Tibial nerve (tissue), 4 donors: ENCODE data around the gene HOMER2. TPM values are rescaled to one million over a fixed set of nuclear protein-coding genes. Genes with fewer than 3 reads are reported as not detected.

Experiments used
- DNase-seq, 2 donors: peaks; one replicate each; pipeline ENCODE4 v3.0.0-alpha.2; 2019; ENCODE audit warnings: low spot score in 2 of 2
- H3K27ac ChIP-seq, 4 donors: fragments of 200-600 bp; sonication (generic) in 3 of 4; one replicate each; pipeline ENCODE4 v1.5.1; 2017 to 2019; ENCODE audit warnings: mild to moderate bottlenecking in 1 of 4
- H3K27me3 ChIP-seq, 2 donors: fragments of 200-600 bp; sonication (generic) in 1 of 2; one replicate each; pipeline versions ENCODE4 v1.5.1 to v1.6.0; 2017 to 2019
- H3K36me3 ChIP-seq, 3 donors: fragments of 200-600 bp; sonication (generic); one replicate each; pipeline ENCODE4 v1.5.1; 2018 to 2019
- H3K4me1 ChIP-seq, 4 donors: fragments of 200-600 bp; sonication (generic) in 3 of 4; one replicate each; pipeline ENCODE4 v1.5.1; 2017 to 2019
- H3K4me3 ChIP-seq, 4 donors: fragments of 200-600 bp; sonication (generic) in 3 of 4; one replicate each; pipeline ENCODE4 v1.5.1; 2017 to 2019; ENCODE audit warnings: mild to moderate bottlenecking in 1 of 4, moderate library complexity in 1 of 4
- H3K9me3 ChIP-seq, 4 donors: fragments of 200-600 bp; sonication (generic) in 3 of 4; one replicate each; pipeline ENCODE4 v1.5.1; 2017 to 2019
- CTCF ChIP-seq, 5 experiments: fragments of 200-600 bp in 3 of 5; fragments of 450-650 bp in 2 of 5; sonication (generic) in 3 of 5; IDR thresholded peaks; one replicate each; pipeline ENCODE4 v1.5.1; 2016 to 2019; ENCODE audit warnings: antibody characterized with exemption in 5 of 5, mild to moderate bottlenecking in 3 of 5, moderate library complexity in 2 of 5
- EP300 ChIP-seq, 2 donors: sonication (generic); formaldehyde crosslinking; IDR thresholded peaks; one replicate each; pipeline ENCODE4 v1.6.1; 2017; ENCODE audit warnings: antibody characterized with exemption in 2 of 2, mild to moderate bottlenecking in 1 of 2
- POLR2A ChIP-seq, 2 donors: fragments of 450-650 bp; IDR thresholded peaks; one replicate each; pipeline ENCODE4 v1.6.1; 2017; ENCODE audit warnings: antibody characterized with exemption in 2 of 2, mild to moderate bottlenecking in 2 of 2, moderate library complexity in 2 of 2
- WGBS, 2 donors: methylation state at CpG; one replicate each; pipeline ENCODE4 v1.1.5; 2018; 5-methylcytosine and 5-hydroxymethylcytosine counted together
- total RNA-seq, 4 donors: library from RNA; depleted of rRNA; stranded (reverse); fragments of >200 nt; gene quantifications; one replicate each; pipeline ENCODE4 v1.1.0, GENCODE V29; 2016

The HOMER2 gene
- total RNA-seq, 4 donors from 2014 or later = 25.5 to 950 (median 39.0) TPM

- Histone ChIP-seq H3K4me3 (no peak overlapping the region), H3K4me1 (peaks cover 0 to 23% (median 3%) of the 10 kb centered on the region in 4 donors), H3K27ac (no peak overlapping the region), H3K36me3 (no peaks in the 10 kb centered on the region), H3K9me3 (no peaks in the 10 kb centered on the region), H3K27me3 (no peaks in the 10 kb centered on the region)
- WGBS, 2 donors = 60 to 65% methylated on average over 7 of the region's 7 CpGs
- no peak for TF ChIP-seq CTCF (IDR thresholded peaks at IDR 0.05)
- TF ChIP-seq EP300 (IDR thresholded peaks at IDR 0.05) = no peak
- TF ChIP-seq POLR2A (IDR thresholded peaks at IDR 0.05) = no peak
- DNase-seq = no peak
Observed at GRCh38 chr15:82917249-82917648, 35.3 kb downstream of the HOMER2 start.

GRCh38 chr15:82916161-82916952, 36.2 kb downstream of the HOMER2 start:
- Histone ChIP-seq H3K4me3 (no peak overlapping the region), H3K4me1 (peaks cover 0 to 23% (median 3%) of the 10 kb centered on the region in 4 donors), H3K9me3 (no peaks in the 10 kb centered on the region), H3K27me3 (no peaks in the 10 kb centered on the region), H3K27ac (no peak overlapping the region), H3K36me3 (no peaks in the 10 kb centered on the region)
- TF ChIP-seq POLR2A (IDR thresholded peaks at IDR 0.05) (no peak), EP300 (IDR thresholded peaks at IDR 0.05) (no peak), CTCF (IDR thresholded peaks at IDR 0.05) (no peak)
- no peak for DNase-seq
- 85 to 89% methylated on average over 13 of the region's 13 CpGs for WGBS, 2 donors

- DNase-seq = no peak
- no peak overlapping the region for H3K27ac ChIP-seq
- peaks cover 0 to 12% (median 3%) of the 10 kb centered on the region in 4 donors for H3K4me1 ChIP-seq
- 65 to 85% methylated on average over 2 of the region's 2 CpGs for WGBS, 2 donors
- no peak overlapping the region for H3K4me3 ChIP-seq
- no peaks in the 10 kb centered on the region for H3K36me3 ChIP-seq
- TF ChIP-seq POLR2A (IDR thresholded peaks at IDR 0.05) = no peak
- TF ChIP-seq CTCF (IDR thresholded peaks at IDR 0.05) = no peak
- no peak for TF ChIP-seq EP300 (IDR thresholded peaks at IDR 0.05)
- no peaks in the 10 kb centered on the region for H3K27me3 ChIP-seq
- peaks cover 0 to under 1% (median 0%) of the 10 kb centered on the region in 4 donors for H3K9me3 ChIP-seq
Observed at GRCh38 chr15:82914396-82914795, 38.1 kb downstream of the HOMER2 start.

GRCh38 chr15:82911458-82911857, 41.1 kb downstream of the HOMER2 start:
- TF ChIP-seq CTCF (IDR thresholded peaks at IDR 0.05) (no peak), EP300 (IDR thresholded peaks at IDR 0.05) (no peak), POLR2A (IDR thresholded peaks at IDR 0.05) (no peak)
- Histone ChIP-seq H3K36me3 (peaks cover 0 to 4% (median 0%) of the 10 kb centered on the region in 3 donors), H3K4me1 (no peaks in the 10 kb centered on the region), H3K27me3 (no peaks in the 10 kb centered on the region), H3K4me3 (no peak overlapping the region), H3K9me3 (peaks cover 0 to 11% (median 0%) of the 10 kb centered on the region in 4 donors), H3K27ac (no peak overlapping the region)
- WGBS, 2 donors = 86 to 92% methylated on average over 4 of the region's 4 CpGs
- no peak for DNase-seq

GRCh38 chr15:82910721-82911120, 41.8 kb downstream of the HOMER2 start:
- TF ChIP-seq EP300 (IDR thresholded peaks at IDR 0.05) = no peak
- TF ChIP-seq POLR2A (IDR thresholded peaks at IDR 0.05) = no peak
- TF ChIP-seq CTCF (IDR thresholded peaks at IDR 0.05) = no peak
- peaks cover 0 to 11% (median 0%) of the 10 kb centered on the region in 4 donors for H3K9me3 ChIP-seq
- peaks cover 0 to 4% (median 0%) of the 10 kb centered on the region in 3 donors for H3K36me3 ChIP-seq
- no peaks in the 10 kb centered on the region for H3K27me3 ChIP-seq
- H3K4me1 ChIP-seq = no peaks in the 10 kb centered on the region
- H3K4me3 ChIP-seq = no peak overlapping the region
- DNase-seq = no peak
- WGBS, 2 donors = 52 to 60% methylated on average over 4 of the region's 4 CpGs
- no peak overlapping the region for H3K27ac ChIP-seq
